Measurements from ENCODE around the gene ZNF862. TPM values are rescaled to one million over a fixed set of nuclear protein-coding genes. Genes with fewer than 3 reads are reported as not detected.

ZNF862 gene
- total and polyA plus RNA-seq, 8 donors = 8.3 to 20.1 (median 14.1) TPM

GRCh38 chr7:149843566-149843965 lies 5.4 kb downstream of the ZNF862 start:
- no peak overlapping the region for H3K4me3 ChIP-seq
- intact Hi-C loops (cut with DNase I) = no loop called here
- peaks cover 0 to 8% (median 0%) of the 10 kb centered on the region in 3 donors for H3K4me1 ChIP-seq
- FAIRE-seq (no peak), ATAC-seq (no peak), DNase-seq (no peak)
- H3K27ac ChIP-seq = no peak overlapping the region
- WGBS, 2 donors = 85 to 91% methylated on average over 9 of the region's 9 CpGs
- no peaks in the 10 kb centered on the region for H3K9me3 ChIP-seq
- peaks cover 0 to 8% (median 0%) of the 10 kb centered on the region in 3 donors for H3K36me3 ChIP-seq
- H3K27me3 ChIP-seq = no peaks in the 10 kb centered on the region
- TF ChIP-seq CTCF (IDR thresholded peaks at IDR 0.05) = no peak

- Histone ChIP-seq H3K27me3 (no peaks in the 10 kb centered on the region), H3K36me3 (peaks cover 0 to 10% (median 0%) of the 10 kb centered on the region in 3 donors), H3K4me3 (no peak overlapping the region), H3K4me1 (peaks cover 0 to 3% (median 0%) of the 10 kb centered on the region in 3 donors), H3K27ac (no peak overlapping the region), H3K9me3 (no peaks in the 10 kb centered on the region)
- intact Hi-C loops (cut with DNase I) = no loop called here
- no peak for ATAC-seq
- FAIRE-seq = no peak
- no peak for DNase-seq
- no peak for TF ChIP-seq CTCF (IDR thresholded peaks at IDR 0.05)
- WGBS, 2 donors = 58 to 60% methylated on average over 6 of the region's 6 CpGs
Measured at GRCh38 chr7:149844445-149844844, 6.3 kb downstream of the ZNF862 start.

- WGBS, 2 donors = 85 to 87% methylated on average over 5 of the region's 5 CpGs
- FAIRE-seq = no peak
- intact Hi-C loops (cut with DNase I) = no loop called here
Measured at GRCh38 chr7:149845257-149845980, 7.2 kb downstream of the ZNF862 start.

GRCh38 chr7:149846021-149846420 lies 7.8 kb downstream of the ZNF862 start:
- TF ChIP-seq CTCF (IDR thresholded peaks at IDR 0.05) = no peak

More at GRCh38 chr7:149845257-149845980, 7.2 kb downstream of the ZNF862 start:
- Histone ChIP-seq H3K36me3 (peaks cover 0 to 10% (median 0%) of the 10 kb centered on the region in 3 donors), H3K27me3 (no peaks in the 10 kb centered on the region), H3K9me3 (no peaks in the 10 kb centered on the region), H3K4me1 (no peaks in the 10 kb centered on the region), H3K4me3 (no peak overlapping the region), H3K27ac (no peak overlapping the region)
- DNase-seq = no peak
- no peak for TF ChIP-seq CTCF (IDR thresholded peaks at IDR 0.05)
- peak in 1 of 4 donors; percentile 18 for ATAC-seq

GRCh38 chr7:149846436-149847046 lies 8.4 kb downstream of the ZNF862 start:
- H3K4me1 ChIP-seq = no peaks in the 10 kb centered on the region
- no peak overlapping the region for H3K27ac ChIP-seq
- intact Hi-C loops (cut with DNase I) = no loop called here
- H3K9me3 ChIP-seq = no peaks in the 10 kb centered on the region
- H3K4me3 ChIP-seq = no peak overlapping the region
- peaks cover 0 to 10% (median 0%) of the 10 kb centered on the region in 3 donors for H3K36me3 ChIP-seq
- 93 to 94% methylated on average over 3 of the region's 3 CpGs for WGBS, 2 donors
- H3K27me3 ChIP-seq = no peaks in the 10 kb centered on the region
- no peak for TF ChIP-seq CTCF (IDR thresholded peaks at IDR 0.05)
- no peak for DNase-seq
- no peak for ATAC-seq
- no peak for FAIRE-seq

More at GRCh38 chr7:149846021-149846420, 7.8 kb downstream of the ZNF862 start:
- DNase-seq (no peak), ATAC-seq (no peak), FAIRE-seq (no peak)
- H3K4me1 ChIP-seq = no peaks in the 10 kb centered on the region
- H3K4me3 ChIP-seq = no peak overlapping the region
- intact Hi-C loops (cut with DNase I) = no loop called here
- H3K27ac ChIP-seq = no peak overlapping the region
- H3K27me3 ChIP-seq = no peaks in the 10 kb centered on the region
- H3K9me3 ChIP-seq = no peaks in the 10 kb centered on the region
- WGBS, 2 donors = 92 to 93% methylated on average over 9 of the region's 9 CpGs
- peaks cover 0 to 10% (median 0%) of the 10 kb centered on the region in 3 donors for H3K36me3 ChIP-seq
